Esophagus (tissue), 2 donors: ENCODE data around the gene CLNK. TPM values are rescaled to one million over a fixed set of nuclear protein-coding genes. Genes with fewer than 3 reads are reported as not detected.

ENCODE experiments used
- H3K27ac ChIP-seq, 2 donors: one replicate each; pipeline ENCODE4 v1.5.1; 2013; ENCODE audit warnings: low read depth in 2 of 2, mild to moderate bottlenecking in 2 of 2, inconsistent platforms in 1 of 2, low read length in 1 of 2, moderate library complexity in 1 of 2
- H3K27me3 ChIP-seq, 2 donors: one replicate each; pipeline ENCODE4 v1.6.1; 2013; ENCODE audit warnings: low read length in 2 of 2, control low read depth in 1 of 2, mild to moderate bottlenecking in 1 of 2; ENCODE audit not compliant: insufficient read depth in 2 of 2, control insufficient read depth in 1 of 2
- H3K36me3 ChIP-seq, 2 donors: one replicate each; pipeline ENCODE4 v1.6.1; 2013; ENCODE audit warnings: low read length in 1 of 2; ENCODE audit not compliant: control insufficient read depth in 2 of 2, insufficient read depth in 2 of 2
- H3K4me1 ChIP-seq, 2 donors: one replicate each; pipeline ENCODE4 v1.6.1; 2013; ENCODE audit warnings: low read length in 1 of 2; ENCODE audit not compliant: control insufficient read depth in 2 of 2, insufficient read depth in 2 of 2
- H3K4me3 ChIP-seq, 2 donors: one replicate each; pipeline ENCODE4 v1.5.1; 2013; ENCODE audit warnings: low read length in 2 of 2, mild to moderate bottlenecking in 2 of 2, low read depth in 1 of 2, moderate library complexity in 1 of 2
- H3K9me3 ChIP-seq, 2 donors: one replicate each; pipeline ENCODE4 v1.6.1; 2013; ENCODE audit warnings: mild to moderate bottlenecking in 2 of 2, low read depth in 1 of 2, low read length in 1 of 2, moderate library complexity in 1 of 2; ENCODE audit not compliant: control insufficient read depth in 2 of 2, insufficient read depth in 1 of 2
- WGBS, 2 donors: extraction: QIAGEN DNeasy Blood & Tissue Kit; methylation state at CpG; one replicate each; pipeline ENCODE4 v1.1.7; 2013; 5-methylcytosine and 5-hydroxymethylcytosine counted together
- polyA plus RNA-seq, 2 donors: library from polyadenylated mRNA; stranded (reverse); fragments of 200-250 nt; gene quantifications; one replicate each; pipeline ENCODE4 v1.2.3, GENCODE V29; 2013
- donor health status: healthy with polysubstance abuse.
- donor health status: Bipolar disorder and iron deficiency.

The CLNK gene
- polyA plus RNA-seq, 2 donors: 0.05 TPM; not detected in 1

DNA sequence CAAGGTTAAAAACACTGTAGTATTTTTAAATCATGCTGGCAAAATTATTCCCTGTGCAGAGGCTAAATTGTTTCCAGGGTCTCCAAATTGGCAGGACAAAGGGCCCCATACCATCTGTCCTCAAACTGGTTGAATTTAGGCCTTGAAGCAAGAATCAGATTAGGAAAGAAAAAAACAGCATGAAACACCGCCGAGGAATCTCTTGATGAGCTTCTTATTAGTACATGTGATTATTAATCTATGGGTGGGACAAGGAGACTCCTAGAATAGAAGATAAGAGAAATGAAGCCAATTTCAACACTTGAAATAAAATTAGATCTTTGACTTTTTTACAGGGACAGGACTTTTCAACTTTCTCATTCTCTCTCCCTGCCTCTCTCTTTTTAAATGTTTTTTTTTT, 7.1 kb upstream of the CLNK start:
- no peak overlapping the region for H3K4me3 ChIP-seq
- no peaks in the 10 kb centered on the region for H3K27me3 ChIP-seq
- no peak overlapping the region for H3K27ac ChIP-seq
- H3K36me3 ChIP-seq: no peaks in the 10 kb centered on the region
- no peaks in the 10 kb centered on the region for H3K4me1 ChIP-seq
- H3K9me3 ChIP-seq: no peaks in the 10 kb centered on the region
- WGBS, 2 donors: 50 to 76% methylated on average over 2 of the region's 2 CpGs

GRCh38 chr4:10690185-10690907, 5.8 kb upstream of the CLNK start:
- 86 to 89% methylated on average over 8 of the region's 8 CpGs for WGBS, 2 donors
- Histone ChIP-seq H3K27me3 (no peaks in the 10 kb centered on the region), H3K4me3 (no peak overlapping the region), H3K27ac (no peak overlapping the region), H3K4me1 (no peaks in the 10 kb centered on the region), H3K9me3 (no peaks in the 10 kb centered on the region), H3K36me3 (no peaks in the 10 kb centered on the region)

- WGBS, 2 donors: 72 to 81% methylated on average over 6 of the region's 6 CpGs
These were observed 4.3 kb upstream of the CLNK start for GRCh38 chr4:10688846-10689245.

DNA sequence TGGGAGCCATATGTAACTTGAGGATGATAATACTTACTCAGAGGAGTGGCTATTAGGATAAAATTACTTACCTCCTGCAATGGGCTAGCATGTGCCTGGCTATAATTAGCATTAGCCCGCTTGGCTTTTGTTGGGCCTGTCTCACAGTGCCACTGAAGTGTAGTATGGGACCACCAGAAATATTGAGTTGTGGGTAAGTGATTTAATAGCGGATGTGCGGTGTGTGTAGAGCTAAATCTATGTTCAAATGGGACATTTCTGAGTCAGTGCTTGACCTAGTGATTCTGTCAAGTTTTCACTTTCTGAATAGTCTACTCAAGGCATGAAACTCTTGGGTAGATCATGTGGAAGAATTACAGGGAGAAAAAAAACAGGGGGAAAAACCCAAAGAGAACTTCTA, 3.5 kb upstream of the CLNK start:
- 88 to 97% methylated on average over 3 of the region's 3 CpGs for WGBS, 2 donors
- Histone ChIP-seq H3K4me1 (no peaks in the 10 kb centered on the region), H3K9me3 (no peaks in the 10 kb centered on the region), H3K27ac (no peak overlapping the region), H3K36me3 (no peaks in the 10 kb centered on the region), H3K27me3 (no peaks in the 10 kb centered on the region), H3K4me3 (no peak overlapping the region)

More at GRCh38 chr4:10688846-10689245, 4.3 kb upstream of the CLNK start:
- Histone ChIP-seq H3K4me1 (no peaks in the 10 kb centered on the region), H3K4me3 (no peak overlapping the region), H3K9me3 (no peaks in the 10 kb centered on the region), H3K36me3 (no peaks in the 10 kb centered on the region), H3K27me3 (no peaks in the 10 kb centered on the region), H3K27ac (no peak overlapping the region)

GRCh38 chr4:10687526-10687925, 3.0 kb upstream of the CLNK start:
- Histone ChIP-seq H3K4me3 (no peak overlapping the region), H3K9me3 (no peaks in the 10 kb centered on the region), H3K4me1 (no peaks in the 10 kb centered on the region), H3K27me3 (no peaks in the 10 kb centered on the region), H3K27ac (no peak overlapping the region), H3K36me3 (no peaks in the 10 kb centered on the region)
- WGBS, 2 donors: 78 to 89% methylated on average over 5 of the region's 5 CpGs

- no peaks in the 10 kb centered on the region for H3K9me3 ChIP-seq
- 85% methylated on average over 3 of the region's 3 CpGs for WGBS, 2 donors
These were observed 2.2 kb downstream of the CLNK start for GRCh38 chr4:10682397-10682796.

GRCh38 chr4:10677796-10678497, 6.6 kb downstream of the CLNK start:
- no peaks in the 10 kb centered on the region for H3K4me1 ChIP-seq
- whole genome bisulfite sequencing, 2 donors: 64 to 68% methylated on average over 5 of the region's 5 CpGs
- no peaks in the 10 kb centered on the region for H3K27me3 ChIP-seq
- H3K27ac ChIP-seq: no peak overlapping the region
- no peak overlapping the region for H3K4me3 ChIP-seq
- H3K36me3 ChIP-seq: no peaks in the 10 kb centered on the region
- no peaks in the 10 kb centered on the region for H3K9me3 ChIP-seq

More at GRCh38 chr4:10682397-10682796, 2.2 kb downstream of the CLNK start:
- H3K4me1 ChIP-seq: no peaks in the 10 kb centered on the region
- no peak overlapping the region for H3K27ac ChIP-seq
- H3K4me3 ChIP-seq: no peak overlapping the region
- H3K27me3 ChIP-seq: no peaks in the 10 kb centered on the region
- no peaks in the 10 kb centered on the region for H3K36me3 ChIP-seq

GRCh38 chr4:10673817-10674369, 10.7 kb downstream of the CLNK start:
- WGBS, 2 donors: 68 to 72% methylated on average over 5 of the region's 5 CpGs
- peaks cover 0 to 2% of the 10 kb centered on the region in 2 donors for H3K36me3 ChIP-seq

GRCh38 chr4:10672379-10672778, 12.2 kb downstream of the CLNK start:
- Histone ChIP-seq H3K27me3 (no peaks in the 10 kb centered on the region), H3K36me3 (peaks cover 0 to 2% of the 10 kb centered on the region in 2 donors), H3K4me3 (no peak overlapping the region), H3K4me1 (no peaks in the 10 kb centered on the region), H3K27ac (no peak overlapping the region), H3K9me3 (no peaks in the 10 kb centered on the region)
- 66 to 84% methylated on average over 3 of the region's 3 CpGs for WGBS, 2 donors

More at GRCh38 chr4:10673817-10674369, 10.7 kb downstream of the CLNK start:
- no peak overlapping the region for H3K27ac ChIP-seq
- no peaks in the 10 kb centered on the region for H3K4me1 ChIP-seq
- H3K27me3 ChIP-seq: no peaks in the 10 kb centered on the region
- no peak overlapping the region for H3K4me3 ChIP-seq
- no peaks in the 10 kb centered on the region for H3K9me3 ChIP-seq
